Calu3 (cell line): ENCODE measurements around the gene LPAR3. TPM values are rescaled to one million over a fixed set of nuclear protein-coding genes. Genes with fewer than 3 reads are reported as not detected.
"Not testable (repeated sequence)": the region's sequence is repeated elsewhere in the genome, so short reads cannot be mapped to it uniquely, and the experiment has no call there.

Source experiments
- BruUV-seq: library from RNA; stranded (reverse); fragments of 400-500 nt; replicated peaks from 2 replicates; lab custom pipeline; 2021; lab: Mats Ljungman, UMichigan
- CTCF ChIA-PET: fragments of 300-600 bp; sonication (Branson Sonifier 250); formaldehyde crosslinking; loops from one replicate; lab custom pipeline; 2022; ENCODE audit warnings: antibody characterized with exemption; lab: Charles Lee
- DNase-seq: peaks from one replicate; pipeline ENCODE4 v3.0.0; 2022
- H3K27ac Mint-ChIP-seq: one replicate; pipeline ENCODE4 v1.8.0; 2022; ENCODE audit warnings: mixed read lengths; ENCODE audit not compliant: unreplicated experiment
- H3K27me3 Mint-ChIP-seq: one replicate; pipeline ENCODE4 v1.8.0; 2022; ENCODE audit warnings: mixed read lengths; ENCODE audit not compliant: unreplicated experiment
- H3K36me3 Mint-ChIP-seq: one replicate; pipeline ENCODE4 v1.8.0; 2022; ENCODE audit warnings: mild to moderate bottlenecking, moderate library complexity, mixed read lengths; ENCODE audit not compliant: insufficient read depth, unreplicated experiment
- H3K4me1 Mint-ChIP-seq: one replicate; pipeline ENCODE4 v1.8.0; 2022; ENCODE audit warnings: mild to moderate bottlenecking, low read depth, mixed read lengths; ENCODE audit not compliant: unreplicated experiment
- H3K4me3 Mint-ChIP-seq: one replicate; pipeline ENCODE4 v1.8.0; 2022; ENCODE audit warnings: mild to moderate bottlenecking, low read depth, moderate library complexity, mixed read lengths; ENCODE audit not compliant: unreplicated experiment
- H3K9me3 Mint-ChIP-seq: one replicate; pipeline ENCODE4 v1.8.0; 2022; ENCODE audit warnings: low read depth, mixed read lengths; ENCODE audit not compliant: unreplicated experiment
- intact Hi-C: fragments of 100-400 bp; cut with micrococcal nuclease; formaldehyde crosslinking; loops from one replicate; pipeline ENCODE4 v1.10.0; 2022; ENCODE audit not compliant: unreplicated experiment
- total RNA-seq: library from RNA; stranded (reverse); gene quantifications from 2 replicates; pipeline ENCODE4 v1.2.3, GENCODE V29; 2022
- TF ChIP-seq, protein P1 (sequence below): fragments of 200-600 bp; IDR thresholded peaks from one replicate; pipeline ENCODE4 v1.8.0; 2022; ENCODE audit warnings: antibody characterized with exemption; ENCODE audit not compliant: unreplicated experiment

The LPAR3 gene
- total RNA-seq, 1 experiment from 2014 or later, result 14.0 TPM

DNA sequence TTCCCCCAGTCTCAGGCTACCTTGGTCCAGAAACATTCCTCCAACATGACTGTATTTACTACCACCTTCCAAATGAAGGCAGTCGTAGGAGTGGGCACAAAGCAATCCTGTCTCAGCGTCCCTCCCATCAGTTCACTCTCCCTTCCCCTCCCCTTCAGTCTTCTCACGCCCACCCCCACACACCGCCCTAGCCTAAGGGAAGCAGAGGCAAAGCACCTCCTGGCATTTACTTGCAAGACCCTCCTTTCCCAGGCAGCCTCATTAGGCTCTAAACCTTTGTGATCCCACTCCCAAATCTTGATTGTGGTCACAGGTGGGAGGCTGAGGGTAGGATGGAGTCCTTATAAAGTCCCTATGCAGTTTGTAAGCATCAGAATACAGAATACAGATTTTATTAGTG, 23.9 kb upstream of the LPAR3 start:
- no TSS peak for BruUV-seq
- Mint-ChIP-seq H3K4me1 (no peaks in the 10 kb centered on the region), H3K27ac (no peak overlapping the region), H3K9me3 (no peaks in the 10 kb centered on the region), H3K27me3 (no peaks in the 10 kb centered on the region), H3K4me3 (no peak overlapping the region), H3K36me3 (no peaks in the 10 kb centered on the region)
- TF ChIP-seq, protein P1, sequence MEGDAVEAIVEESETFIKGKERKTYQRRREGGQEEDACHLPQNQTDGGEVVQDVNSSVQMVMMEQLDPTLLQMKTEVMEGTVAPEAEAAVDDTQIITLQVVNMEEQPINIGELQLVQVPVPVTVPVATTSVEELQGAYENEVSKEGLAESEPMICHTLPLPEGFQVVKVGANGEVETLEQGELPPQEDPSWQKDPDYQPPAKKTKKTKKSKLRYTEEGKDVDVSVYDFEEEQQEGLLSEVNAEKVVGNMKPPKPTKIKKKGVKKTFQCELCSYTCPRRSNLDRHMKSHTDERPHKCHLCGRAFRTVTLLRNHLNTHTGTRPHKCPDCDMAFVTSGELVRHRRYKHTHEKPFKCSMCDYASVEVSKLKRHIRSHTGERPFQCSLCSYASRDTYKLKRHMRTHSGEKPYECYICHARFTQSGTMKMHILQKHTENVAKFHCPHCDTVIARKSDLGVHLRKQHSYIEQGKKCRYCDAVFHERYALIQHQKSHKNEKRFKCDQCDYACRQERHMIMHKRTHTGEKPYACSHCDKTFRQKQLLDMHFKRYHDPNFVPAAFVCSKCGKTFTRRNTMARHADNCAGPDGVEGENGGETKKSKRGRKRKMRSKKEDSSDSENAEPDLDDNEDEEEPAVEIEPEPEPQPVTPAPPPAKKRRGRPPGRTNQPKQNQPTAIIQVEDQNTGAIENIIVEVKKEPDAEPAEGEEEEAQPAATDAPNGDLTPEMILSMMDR, result no peak
- no peak for DNase-seq
- CTCF ChIA-PET, result no interaction called here
- intact Hi-C loops, result no loop called here

DNA sequence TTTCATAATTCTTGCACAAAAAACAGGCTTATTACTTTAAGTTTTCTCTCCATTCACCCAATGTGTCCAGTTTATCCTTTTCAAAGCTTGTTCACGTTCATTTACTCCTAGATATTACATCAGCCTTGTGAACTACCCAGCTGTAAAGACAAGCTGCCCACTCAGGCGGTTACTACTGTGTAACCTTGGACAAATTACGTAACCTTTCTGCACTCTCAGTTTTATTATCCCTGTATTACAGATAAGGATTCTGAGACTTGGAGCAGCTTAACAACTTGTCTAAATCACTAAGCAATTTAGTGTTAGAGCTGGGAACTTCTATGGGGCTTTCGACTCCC, 20.5 kb upstream of the LPAR3 start:
- Mint-ChIP-seq H3K4me1 (no peaks in the 10 kb centered on the region), H3K9me3 (no peaks in the 10 kb centered on the region), H3K4me3 (no peak overlapping the region), H3K27me3 (no peaks in the 10 kb centered on the region), H3K36me3 (no peaks in the 10 kb centered on the region), H3K27ac (no peak overlapping the region)
- no TSS peak for BruUV-seq
- TF ChIP-seq, protein P1, result no peak
- CTCF ChIA-PET, result interaction anchor here (1.0 kb wide), 1 partner anchor 131 kb away, joined by 4 read pairs; no protein-coding TSS in a partner anchor
- intact Hi-C loops, result no loop called here
- DNase-seq, result no peak

DNA sequence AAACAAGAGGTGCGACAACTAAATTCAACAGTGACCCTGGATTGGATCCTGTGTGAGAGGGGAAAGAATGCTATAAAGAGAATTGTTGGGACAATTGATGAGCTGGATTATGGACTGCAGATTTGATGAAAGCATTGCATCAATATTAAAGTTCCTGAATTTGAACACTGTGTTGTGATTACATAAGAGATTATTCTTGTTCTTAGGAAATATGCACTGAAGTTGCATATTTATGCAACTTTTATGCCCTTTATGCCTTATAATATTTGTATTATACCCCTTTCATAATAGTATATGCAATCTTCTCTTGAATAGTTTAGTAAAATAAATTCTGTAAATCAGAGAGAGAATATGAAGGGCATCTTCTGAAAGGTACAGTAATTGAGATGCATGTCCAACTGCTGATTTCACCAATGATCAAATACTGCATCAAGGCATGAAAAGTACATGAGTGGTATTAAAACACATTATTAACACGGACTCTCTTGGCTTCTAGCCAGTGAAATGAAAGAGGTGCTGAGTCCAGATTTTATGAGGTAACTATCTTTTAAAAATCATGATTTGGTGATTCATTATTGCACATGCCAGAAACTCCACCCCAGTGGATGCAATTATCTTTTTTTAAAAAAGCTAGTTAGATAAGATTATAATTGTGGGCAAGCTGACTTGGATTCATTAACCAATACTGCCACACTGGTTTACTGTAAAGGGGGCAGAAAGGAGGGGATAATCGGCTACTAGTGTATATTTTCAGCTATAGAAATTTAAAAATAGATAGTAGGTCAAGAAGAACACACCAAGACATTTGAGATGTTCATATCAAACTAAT, 19.9 kb upstream of the LPAR3 start:
- Mint-ChIP-seq H3K27ac (no peak overlapping the region), H3K4me3 (no peak overlapping the region), H3K36me3 (no peaks in the 10 kb centered on the region), H3K4me1 (no peaks in the 10 kb centered on the region), H3K9me3 (no peaks in the 10 kb centered on the region), H3K27me3 (no peaks in the 10 kb centered on the region)
- CTCF ChIA-PET, result interaction anchor here (1.0 kb wide), 1 partner anchor 131 kb away, joined by 4 read pairs; no protein-coding TSS in a partner anchor
- no TSS peak for BruUV-seq
- DNase-seq, result no peak
- TF ChIP-seq, protein P1, result no peak
- intact Hi-C loops, result no loop called here

DNA sequence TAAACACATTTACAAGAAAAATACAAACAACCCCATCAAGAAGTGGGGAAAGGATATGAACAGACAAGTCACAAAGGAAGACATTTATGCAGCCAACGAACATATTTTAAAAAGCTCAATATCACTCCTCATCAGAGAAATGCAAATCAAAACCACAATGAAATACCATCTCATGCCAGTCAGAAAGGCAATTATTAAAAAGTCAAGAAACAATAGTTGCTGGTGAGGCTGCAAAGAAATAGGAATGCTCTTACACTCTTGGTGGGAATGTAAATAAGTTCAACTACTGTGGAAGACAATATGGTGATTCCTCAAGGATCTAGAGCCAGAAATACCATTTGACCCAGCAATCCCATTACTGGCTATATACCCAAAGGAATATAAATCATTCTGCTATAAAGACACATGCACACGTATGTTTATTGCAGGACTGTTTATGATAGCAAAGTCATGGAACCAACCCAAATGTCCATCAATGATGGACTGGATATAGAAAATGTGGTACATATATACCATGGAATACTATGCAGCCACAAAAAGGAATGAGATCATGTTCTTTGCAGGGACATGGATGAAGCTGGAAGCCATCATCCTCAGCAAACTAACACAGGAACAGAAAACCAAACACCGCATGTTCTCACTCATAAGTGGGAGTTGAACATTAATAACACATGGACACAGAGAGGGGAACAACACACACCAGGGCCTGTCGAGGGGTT, 15.9 kb upstream of the LPAR3 start:
- H3K27me3 Mint-ChIP-seq, H3K4me1 Mint-ChIP-seq, BruUV-seq, H3K36me3 Mint-ChIP-seq, H3K27ac Mint-ChIP-seq, intact Hi-C loops, DNase-seq, H3K4me3 Mint-ChIP-seq, CTCF ChIA-PET, H3K9me3 Mint-ChIP-seq: not testable (repeated sequence)
